ENCODE measurements around the gene ADCY6. TPM values are rescaled to one million over a fixed set of nuclear protein-coding genes. Genes with fewer than 3 reads are reported as not detected.

The ADCY6 gene
- polyA plus RNA-seq, 4 donors: 82.0 to 98.3 (median 84.1) TPM

DNA sequence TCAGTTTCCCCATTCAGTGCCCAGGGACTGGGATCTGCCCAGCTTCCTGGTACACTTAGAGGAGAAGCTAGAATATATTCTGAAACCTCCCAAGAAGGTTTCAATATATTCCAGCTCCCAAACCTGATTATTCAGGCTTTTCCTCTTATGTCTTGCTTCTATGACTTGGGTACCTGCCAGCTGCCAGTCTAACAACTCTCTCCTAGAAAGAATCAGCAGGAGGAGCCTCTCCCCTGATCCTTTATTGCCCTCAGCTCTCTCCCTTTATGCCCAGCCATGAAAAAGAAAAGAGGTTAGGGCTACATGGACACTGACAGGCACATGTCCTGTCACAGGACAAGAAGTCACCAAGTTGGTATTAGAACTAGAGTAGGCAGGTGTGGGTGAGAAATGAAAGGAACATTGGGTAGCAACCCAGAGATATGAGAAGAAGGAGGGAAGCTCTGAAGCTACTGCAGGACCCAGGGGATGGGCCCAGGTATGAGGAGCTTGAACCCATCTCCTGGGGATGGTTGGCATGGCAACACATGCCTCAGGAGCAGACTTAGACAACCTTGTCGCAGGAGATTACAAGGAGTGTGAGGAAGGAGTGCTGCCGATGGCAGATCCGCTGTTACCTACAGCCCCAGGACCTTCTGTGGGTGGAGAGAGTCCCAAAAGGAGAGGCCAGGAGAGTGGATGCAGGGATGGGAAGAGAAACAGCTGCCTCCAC, 27.4 kb upstream of the ADCY6 start:
- no peak for DNase-seq (ENCODE audit: low read depth in 4 of 4, low spot score in 3 of 4)

DNA sequence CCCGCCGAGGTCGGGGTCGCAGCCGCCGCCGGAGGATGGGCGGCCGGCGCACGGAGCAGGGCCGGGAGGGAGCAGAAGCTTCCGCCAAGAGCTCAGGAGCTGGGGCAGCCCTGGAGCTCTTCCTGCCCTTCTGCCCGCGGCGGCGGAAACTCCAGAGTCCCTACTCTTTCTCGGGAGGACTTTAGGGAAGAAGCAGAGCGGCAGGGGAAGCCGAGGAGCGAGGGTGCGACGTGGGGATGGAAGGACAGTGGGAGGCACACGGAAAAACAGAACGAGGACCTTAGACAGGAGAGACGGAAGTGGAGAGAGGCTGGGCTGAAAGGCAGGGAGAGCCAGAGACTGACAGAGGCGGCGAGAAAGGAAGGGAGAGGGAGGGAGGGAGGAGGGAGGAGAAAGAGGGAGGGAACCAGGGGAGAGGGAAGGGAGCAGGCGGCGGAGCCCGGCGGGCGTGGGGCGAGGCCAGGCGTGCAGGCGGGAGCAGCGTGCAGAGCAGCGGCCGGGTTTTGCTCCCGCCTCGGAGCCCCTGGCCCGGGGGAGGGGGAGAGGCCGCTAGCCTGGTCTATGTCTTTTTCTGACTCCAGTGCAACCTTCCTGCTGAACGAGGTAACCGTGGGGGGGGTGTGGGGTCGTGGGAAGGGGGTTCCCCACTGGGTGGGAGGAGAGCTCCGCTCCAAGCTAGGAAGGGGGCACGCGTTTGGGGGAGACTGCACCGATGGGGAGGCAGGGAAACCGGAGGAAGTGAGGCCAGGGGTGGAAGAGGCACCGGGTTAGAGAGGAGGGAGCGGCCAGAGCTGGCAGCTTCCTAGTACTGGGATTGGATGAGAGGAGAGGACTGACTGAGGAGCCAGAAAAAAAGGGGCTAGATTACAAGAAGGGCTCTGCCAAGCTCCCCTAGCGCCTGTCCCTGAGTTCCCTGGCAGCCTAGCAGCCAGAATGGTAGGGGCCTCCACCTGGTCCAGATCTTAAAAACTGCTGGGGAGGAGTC, 26.5 kb upstream of the ADCY6 start:
- peak in 3 of 4 donors; percentile 75 to 80 (median 80) for DNase-seq (ENCODE audit: low read depth in 4 of 4, low spot score in 3 of 4)

DNA sequence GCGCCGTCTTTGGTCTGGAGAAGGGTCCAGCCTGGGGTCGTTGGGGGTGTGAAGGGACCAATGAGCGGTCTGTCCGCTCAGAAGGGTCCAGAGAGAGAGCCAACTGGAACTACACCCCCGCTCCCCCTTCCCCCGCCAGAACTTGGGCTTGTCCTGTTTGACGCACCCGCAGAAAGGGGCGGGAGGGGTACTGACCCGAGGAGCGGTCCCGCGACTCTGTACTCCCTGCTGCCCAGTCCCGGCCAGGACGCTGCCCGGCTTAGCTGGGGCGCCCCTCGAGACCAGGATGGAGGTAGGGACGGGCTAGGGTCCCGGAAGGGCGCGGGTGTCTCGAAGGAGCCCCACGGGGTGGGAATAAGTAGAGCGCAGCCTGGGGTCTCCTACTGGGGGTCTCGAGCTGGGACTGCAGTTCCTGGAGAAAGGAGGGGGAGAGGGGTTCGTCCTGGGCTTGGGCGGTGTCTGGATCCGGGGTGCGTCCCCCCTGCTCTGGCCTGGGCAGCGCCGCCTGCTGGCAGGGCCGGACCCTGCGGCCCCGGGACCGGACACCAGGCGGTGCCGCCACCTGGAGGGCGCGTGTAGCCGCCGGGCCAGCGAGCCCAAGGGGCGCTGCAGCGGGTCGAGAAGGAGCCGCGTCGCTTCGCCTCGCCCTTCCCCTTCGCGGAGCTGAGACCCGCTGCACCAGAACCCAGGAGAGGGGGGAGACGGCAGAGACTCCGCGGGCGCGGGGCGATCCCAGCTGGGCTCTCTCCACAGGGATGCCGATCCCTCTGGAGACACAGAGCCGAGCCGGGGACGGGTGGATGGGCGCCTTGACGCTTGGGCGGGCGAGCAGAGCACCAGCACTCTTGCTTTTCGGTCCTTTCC, 25.6 kb upstream of the ADCY6 start:
- DNase-seq (ENCODE audit: low read depth in 4 of 4, low spot score in 3 of 4): peak in 2 of 4 donors; percentile 54 to 72

DNA sequence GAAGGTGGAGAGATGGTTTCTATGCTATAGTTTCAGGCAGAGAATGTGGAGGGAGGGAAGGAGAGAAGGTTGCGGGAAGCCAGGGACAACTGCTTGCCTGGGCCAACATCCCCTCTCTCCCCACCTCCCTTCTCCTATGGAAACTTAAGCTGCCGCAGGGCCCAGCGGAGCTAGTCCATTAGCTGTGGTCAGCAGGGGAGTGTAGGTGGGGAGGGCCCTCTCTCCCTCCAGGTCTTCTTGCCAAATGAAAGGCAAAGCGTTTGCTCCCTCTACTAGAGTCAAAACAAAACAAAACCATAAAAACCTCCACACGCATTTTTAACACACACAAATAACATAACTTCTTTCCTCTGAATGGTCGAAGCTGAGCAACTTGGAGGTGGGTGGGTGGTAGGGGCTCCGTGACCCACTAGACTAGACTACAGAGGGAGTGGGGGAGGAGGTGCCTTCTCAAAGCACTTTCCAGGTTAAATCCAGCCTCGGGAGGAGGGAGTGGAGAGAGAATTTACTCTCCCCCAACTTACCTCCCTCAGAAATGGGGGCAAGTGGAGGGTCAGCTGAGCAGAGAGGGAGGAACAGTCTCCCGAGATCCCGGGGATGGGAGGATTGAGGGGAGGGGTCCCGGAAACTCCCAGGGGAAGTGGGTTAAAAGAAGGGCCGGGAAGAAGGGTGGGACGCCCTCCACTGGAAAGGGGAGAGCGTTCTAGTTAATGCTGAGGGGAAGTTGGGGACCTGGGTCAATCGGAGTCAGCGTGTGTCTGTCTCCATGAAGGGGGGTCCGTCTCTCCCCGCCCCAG, 24.8 kb upstream of the ADCY6 start:
- DNase-seq (ENCODE audit: low read depth in 4 of 4, low spot score in 3 of 4): no peak

DNA sequence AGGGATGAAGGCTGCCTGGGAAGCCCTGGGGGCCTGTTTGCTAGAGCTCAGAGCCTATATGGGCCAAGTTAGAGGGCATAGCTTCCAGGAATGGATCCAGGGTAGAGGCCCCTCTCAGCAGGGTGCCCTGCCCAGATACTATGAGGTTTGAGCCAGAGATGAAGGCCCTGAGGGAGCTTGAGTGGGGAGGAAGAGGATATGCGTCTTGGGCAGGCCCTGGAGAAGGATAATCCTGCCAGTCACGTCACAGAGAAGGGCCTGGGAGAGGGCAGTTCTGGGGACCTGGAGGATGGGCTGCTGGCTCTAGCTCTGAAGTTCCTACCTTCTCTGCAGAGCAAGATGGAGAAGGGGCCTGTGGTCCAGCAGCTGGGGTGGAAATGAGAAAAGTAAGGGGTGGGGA, 23.5 kb upstream of the ADCY6 start:
- DNase-seq (ENCODE audit: low read depth in 4 of 4, low spot score in 3 of 4): no peak

DNA sequence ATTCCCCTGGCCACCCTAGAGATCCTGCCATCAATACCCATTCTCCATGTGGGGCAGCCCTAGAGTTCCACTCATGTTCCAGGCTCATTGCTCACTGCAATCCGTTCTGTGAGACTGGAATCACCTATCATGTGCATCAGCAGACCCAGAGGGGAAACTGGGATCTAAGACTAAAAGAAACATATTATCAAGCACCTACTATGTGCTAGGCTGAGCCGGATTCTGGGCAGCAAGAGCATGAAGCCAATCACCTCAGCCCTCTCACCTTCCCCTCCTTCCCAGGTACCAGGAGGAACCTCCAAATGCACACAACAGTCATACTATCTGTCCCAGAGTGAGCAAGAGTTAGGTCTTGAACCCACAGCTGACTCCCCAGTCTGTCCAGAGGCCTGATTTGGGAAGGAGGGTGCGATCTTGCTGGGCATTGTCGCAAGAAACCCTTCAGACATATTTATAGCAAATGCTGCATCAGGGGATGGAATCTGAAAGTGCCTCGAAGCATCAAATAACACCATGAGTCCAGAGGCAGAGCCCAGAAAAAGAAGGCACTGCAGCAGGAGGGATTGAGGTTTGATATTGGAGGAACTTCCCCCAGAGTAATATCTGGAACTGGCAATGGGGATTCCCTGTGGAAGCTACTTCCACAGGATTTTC, 22.7 kb upstream of the ADCY6 start:
- no peak for DNase-seq (ENCODE audit: low read depth in 4 of 4, low spot score in 3 of 4)

DNA sequence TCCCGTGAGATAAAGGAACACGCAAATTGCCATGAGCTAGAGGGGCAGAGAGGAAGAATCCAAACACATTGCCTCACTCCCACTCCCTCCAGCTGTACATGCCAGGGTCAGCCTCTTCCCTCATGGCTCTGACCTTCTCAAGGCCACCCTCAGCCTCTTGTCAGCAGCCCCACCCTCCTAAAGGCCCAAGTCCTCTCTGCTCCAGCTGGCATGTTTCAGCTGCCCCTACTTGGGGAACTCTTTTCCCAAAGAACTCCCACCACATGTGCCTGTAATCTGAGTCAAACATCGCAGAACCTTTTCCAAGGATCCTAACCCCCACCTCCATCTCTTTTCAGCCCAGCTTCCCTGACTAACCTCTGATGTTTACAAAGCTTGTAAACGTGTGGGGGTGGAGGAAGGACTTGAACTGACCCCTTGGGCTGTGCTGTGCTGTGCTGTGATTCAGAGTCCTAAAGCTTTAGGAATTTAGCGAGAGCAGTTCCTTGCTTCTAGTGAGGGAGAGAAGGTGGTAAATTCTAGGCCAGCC, 22.1 kb upstream of the ADCY6 start:
- peak in 1 of 4 donors; percentile 55 for DNase-seq (ENCODE audit: low read depth in 4 of 4, low spot score in 3 of 4)

DNA sequence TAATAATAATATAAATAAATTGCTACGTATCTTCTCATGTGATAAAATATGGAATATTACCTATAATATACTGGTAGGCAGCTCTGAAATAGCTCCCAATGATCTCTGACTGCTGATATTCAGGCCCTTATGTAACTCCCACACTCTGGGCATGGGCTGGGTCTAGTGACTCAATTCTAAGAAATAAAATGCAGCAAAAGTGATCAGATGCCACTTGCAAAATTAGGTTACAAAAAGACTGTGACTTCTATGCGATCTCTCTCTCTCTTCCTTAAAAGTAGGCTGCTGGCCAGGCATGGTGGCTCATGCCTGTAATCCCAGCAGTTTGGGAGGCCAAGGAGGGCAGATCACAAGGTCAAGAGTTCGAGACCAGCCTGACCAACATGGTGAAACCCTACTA, 19.1 kb upstream of the ADCY6 start:
- no peak for DNase-seq (ENCODE audit: low read depth in 4 of 4, low spot score in 3 of 4)

DNA sequence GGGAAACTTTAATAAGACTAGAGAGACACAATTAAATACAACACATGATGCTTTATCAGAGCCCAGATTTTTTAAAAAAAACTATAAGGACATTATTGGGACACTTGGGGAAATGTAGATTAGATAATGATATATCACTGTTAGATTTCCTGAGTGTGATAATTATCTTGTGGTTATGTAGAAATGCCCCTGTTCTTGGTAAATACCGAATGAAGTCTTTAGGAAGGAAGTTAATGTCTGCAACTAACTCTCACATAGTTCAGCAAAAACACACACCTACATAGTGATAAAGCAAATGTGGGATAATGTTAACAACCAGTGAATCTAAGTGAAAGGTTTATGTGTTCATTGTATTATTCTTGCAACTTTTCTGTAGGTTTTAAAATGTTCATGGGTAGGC, 14.8 kb upstream of the ADCY6 start:
- DNase-seq (ENCODE audit: low read depth in 4 of 4, low spot score in 3 of 4): no peak

DNA sequence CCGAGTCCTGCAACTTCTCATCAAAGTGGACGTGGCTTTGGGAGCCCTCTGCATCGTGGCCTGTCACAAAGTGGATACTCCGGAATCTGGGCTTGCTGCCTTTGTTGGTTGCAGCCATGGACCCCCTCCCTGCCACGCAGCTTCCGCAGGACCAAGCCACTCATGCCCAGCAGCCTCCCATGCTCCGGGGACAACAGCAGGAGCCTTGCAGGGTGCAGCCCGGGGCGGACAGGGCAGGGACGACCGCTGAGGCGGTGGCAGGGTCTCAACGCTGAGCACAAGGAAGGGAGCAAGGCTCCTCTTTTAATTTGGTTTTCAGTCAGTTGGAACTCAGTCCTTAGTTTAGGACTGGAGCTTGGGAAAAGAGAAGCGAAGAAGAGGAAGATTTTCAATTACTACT, 12.1 kb upstream of the ADCY6 start:
- no peak for DNase-seq (ENCODE audit: low read depth in 4 of 4, low spot score in 3 of 4)

DNA sequence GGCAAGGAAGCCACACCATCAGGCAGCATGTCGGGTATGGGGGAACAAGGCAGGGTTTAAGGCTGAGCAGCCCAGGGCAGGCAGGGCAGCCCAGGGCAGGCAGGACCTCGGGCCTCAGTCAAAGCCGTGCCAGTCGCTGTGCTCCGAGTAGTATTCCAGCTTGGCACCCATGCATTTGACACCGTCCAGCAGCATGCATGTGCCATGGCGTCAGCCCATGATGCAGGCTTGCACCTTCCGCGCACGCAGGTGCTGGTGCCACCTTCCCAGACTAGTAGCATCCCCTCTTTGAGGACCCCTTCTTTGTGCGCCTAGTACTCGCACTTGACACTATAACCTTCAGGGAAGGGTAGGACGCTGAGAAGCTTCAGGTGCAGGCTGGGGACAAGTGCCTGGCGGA, 11.6 kb upstream of the ADCY6 start:
- no peak for DNase-seq (ENCODE audit: low read depth in 4 of 4, low spot score in 3 of 4)

DNA sequence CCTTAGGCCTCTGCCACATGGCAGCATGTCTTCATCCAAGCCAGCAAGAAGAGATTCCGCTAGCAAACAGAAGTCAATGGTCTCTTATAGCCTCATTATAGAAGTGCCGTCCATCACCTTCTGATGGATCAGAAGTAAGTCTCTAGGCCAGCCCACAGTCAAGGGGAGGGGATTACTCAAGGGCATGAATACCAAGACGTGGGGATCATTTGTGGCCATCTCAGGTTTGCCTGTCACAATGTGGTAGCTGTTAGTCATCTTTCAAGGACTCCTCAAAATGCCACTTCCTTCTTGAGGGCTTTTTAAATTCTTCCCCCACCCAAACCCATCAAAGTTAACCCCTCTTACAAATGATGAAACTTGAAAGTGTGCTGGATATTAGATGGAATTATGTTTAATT, 8.1 kb upstream of the ADCY6 start:
- DNase-seq (ENCODE audit: low read depth in 4 of 4, low spot score in 3 of 4): no peak

DNA sequence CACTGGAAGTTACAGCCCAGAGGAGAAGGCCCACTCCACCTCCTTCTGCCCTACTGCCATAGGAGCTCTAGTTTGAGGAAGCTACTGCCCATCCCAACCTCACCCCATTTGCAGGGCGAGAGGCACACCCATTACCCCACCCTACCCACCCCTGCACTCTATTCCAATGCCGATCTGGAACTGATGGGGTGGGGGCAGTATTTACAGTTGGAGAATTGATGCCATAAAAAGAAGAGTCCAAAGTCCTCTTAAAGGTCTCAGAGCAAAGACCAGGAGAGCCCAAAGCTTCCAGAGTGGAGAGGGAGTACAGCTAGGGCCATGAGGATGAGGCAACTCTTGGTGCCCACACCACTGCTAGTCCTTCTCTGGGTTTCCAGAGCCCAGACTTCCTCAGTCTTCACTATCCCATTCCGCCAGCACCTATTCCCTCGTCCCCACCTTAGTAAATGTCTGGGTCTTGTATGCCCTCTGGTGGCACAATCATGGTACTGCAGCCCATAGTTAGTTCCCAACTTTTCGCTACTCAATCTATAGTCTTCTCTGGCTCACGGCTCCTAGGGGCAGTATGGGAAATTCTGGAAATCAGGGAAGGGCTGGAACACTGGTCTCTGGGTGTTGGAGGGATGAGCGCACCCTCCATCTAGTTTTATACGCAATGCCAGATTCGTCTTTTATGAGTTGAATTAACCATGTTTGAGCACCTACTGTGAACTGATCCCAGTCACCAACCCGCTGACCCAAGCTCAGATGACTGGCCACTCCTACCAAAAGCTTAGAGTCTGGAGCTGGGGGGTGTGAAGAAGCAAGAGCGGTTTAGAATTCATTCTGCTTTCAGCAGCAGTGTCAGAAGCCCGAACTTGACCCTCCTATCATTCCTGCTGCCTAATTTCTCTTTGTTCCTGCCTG, 6.9 kb upstream of the ADCY6 start:
- peak in 1 of 4 donors; percentile 64 for DNase-seq (ENCODE audit: low read depth in 4 of 4, low spot score in 3 of 4)

DNA sequence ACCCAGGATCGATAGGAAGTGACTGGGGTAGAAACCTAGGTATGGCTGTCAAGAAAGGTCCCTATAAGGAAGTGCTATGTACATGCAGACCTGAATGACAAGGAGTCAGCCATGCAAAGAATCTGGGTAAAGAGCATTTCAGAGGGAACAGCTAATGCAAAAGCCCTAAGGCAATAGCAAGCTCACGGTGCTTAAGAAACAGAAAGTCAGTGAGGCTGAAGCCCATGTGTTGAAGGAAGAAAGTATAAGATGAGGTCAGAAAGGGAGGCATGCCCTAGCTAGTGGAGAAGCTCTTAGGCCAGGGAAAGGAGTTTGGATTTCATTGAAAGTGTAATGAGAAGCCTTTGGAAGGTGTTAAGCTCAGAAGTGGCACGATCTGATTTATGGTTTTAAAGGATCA, 6.0 kb upstream of the ADCY6 start:
- peak in 1 of 4 donors; percentile 48 for DNase-seq (ENCODE audit: low read depth in 4 of 4, low spot score in 3 of 4)

DNA sequence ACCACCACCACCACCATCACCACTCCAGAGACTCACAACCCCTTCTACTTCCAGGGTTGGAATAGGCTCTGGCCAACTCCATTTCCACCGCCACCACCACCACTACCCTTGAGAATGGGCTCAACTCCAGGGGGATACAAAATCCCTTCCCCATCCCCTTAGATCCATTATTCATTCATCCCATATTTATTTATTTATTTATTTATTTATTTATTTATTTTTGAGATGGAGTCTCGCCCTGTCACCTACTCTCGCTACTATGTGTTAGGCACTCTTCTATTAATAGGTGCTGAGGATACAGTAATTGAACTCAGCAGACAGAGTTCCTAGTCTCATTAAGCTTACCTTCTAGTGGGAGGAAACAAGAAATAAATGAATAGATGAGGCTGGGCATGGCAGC, 4.8 kb upstream of the ADCY6 start:
- DNase-seq (ENCODE audit: low read depth in 4 of 4, low spot score in 3 of 4): no peak

DNA sequence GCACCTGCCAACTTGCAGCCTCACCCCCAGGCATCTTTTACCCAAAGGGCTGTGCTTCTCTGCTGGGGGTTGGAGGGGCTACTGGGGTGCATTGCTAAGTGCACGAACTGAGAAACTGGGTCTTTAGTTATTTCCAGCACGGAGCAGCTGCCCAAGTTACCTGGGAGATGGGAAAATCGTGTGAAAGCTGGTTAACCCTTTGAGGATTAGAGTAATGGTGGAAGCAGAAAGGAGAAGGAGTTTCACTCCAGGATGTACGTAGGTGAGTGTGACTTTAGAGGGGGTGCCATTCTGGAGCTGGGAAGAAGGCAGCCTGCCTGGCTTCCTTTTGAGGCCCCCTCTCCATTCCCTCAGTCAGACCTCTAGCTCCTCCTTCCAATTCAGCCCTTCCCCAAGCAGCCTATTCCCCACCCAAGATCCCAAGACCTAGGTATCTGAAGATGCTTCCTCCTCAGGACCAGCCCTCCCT, 1.0 kb upstream of the ADCY6 start:
- no peak for DNase-seq (ENCODE audit: low read depth in 4 of 4, low spot score in 3 of 4)

DNA sequence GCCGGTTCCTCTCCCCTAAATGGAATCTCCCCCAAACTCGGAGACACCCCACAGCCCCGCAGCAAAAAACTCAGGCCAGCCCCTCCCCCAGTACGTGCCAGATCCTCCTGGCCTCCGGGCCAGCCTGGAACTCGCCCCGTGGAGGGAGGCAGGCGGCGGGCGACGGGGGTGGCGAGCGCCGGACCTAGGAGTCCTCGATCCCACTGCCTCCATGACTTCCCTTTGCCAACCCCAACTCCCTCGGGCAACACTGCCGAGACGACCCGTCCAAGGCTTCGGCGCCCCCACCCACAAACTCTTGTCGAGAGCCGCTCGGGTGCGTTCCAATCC, 400 bp downstream of the ADCY6 start:
- DNase-seq (ENCODE audit: low read depth in 4 of 4, low spot score in 3 of 4): no peak

DNA sequence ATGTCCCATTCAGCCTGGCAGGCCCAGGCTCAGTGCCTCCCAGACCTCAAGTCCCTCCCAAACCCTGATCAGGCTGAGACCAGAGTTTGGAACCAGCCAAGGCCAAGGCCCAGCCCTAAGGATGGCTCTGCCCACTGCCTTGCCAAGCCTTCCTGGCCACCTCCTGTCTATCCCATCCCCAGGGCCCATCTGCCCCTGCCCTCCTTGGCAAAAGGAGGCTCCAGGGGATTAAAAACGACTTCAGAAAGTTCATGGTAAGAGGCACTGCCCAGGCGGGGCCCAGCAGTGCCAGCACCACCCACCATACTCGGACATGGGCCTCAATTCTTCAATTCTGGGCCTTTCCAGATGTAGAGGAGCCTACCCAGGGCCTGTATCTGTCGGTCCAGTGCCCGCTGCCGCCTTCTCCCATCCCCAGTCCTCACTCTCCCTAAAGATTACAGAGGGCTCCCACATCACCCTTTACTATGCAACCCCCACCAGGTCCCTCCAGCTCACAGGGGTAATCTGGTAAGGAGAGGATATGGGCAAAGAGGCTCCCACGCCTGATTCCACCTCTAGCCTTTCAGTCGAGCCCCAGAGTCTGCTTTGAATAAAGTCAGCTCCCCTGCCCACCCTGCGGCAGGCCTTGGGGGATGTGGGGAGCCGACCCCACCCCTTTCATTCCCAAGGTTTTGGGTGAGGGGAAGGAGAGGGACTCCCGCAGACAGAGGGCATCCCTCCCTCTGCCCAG, 932 bp downstream of the ADCY6 start:
- no peak for DNase-seq (ENCODE audit: low read depth in 4 of 4, low spot score in 3 of 4)
